Measurements from ENCODE around the gene EVI5L. TPM values are rescaled to one million over a fixed set of nuclear protein-coding genes. Genes with fewer than 3 reads are reported as not detected.

Gene EVI5L
- total RNA-seq, 2 experiments from 2014 or later: 4.8 TPM

DNA sequence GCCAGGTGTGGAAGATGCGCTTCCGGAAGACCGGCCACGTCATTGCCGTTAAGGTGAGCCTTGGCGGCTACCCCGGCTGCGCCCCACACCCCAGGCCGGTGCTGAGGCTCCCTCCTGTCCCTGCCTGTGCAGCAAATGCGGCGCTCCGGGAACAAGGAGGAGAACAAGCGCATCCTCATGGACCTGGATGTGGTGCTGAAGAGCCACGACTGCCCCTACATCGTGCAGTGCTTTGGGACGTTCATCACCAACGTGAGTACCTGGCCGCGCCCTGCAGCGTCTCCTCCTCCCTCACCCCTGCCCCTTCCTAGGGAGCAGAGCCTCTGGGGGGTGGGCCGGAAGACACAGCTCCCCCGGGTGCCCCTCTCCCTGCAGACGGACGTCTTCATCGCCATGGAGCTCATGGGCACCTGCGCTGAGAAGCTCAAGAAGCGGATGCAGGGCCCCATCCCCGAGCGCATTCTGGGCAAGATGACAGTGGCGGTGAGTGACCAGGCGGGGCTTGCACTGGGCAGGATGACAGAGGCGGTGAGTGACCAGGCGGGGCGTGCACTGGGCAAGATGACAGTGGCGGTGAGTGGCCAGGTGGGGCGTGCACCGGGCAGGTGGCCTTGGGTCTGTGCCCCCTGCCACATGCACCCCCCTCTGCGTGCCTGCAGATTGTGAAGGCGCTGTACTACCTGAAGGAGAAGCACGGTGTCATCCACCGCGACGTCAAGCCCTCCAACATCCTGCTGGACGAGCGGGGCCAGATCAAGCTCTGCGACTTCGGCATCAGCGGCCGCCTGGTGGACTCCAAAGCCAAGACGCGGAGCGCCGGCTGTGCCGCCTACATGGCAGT is 80.5 kb downstream of the EVI5L start:
- peaks cover 14% of the 10 kb centered on the region for H3K27me3 Mint-ChIP-seq
- H3K36me3 Mint-ChIP-seq: peaks cover 24% of the 10 kb centered on the region
- no peaks in the 10 kb centered on the region for H3K9me3 Mint-ChIP-seq
- H3K4me3 Mint-ChIP-seq: no peak overlapping the region
- peaks cover 16% of the 10 kb centered on the region for H3K4me1 Mint-ChIP-seq
- H3K27ac Mint-ChIP-seq: no peak overlapping the region
- no peak for DNase-seq

DNA sequence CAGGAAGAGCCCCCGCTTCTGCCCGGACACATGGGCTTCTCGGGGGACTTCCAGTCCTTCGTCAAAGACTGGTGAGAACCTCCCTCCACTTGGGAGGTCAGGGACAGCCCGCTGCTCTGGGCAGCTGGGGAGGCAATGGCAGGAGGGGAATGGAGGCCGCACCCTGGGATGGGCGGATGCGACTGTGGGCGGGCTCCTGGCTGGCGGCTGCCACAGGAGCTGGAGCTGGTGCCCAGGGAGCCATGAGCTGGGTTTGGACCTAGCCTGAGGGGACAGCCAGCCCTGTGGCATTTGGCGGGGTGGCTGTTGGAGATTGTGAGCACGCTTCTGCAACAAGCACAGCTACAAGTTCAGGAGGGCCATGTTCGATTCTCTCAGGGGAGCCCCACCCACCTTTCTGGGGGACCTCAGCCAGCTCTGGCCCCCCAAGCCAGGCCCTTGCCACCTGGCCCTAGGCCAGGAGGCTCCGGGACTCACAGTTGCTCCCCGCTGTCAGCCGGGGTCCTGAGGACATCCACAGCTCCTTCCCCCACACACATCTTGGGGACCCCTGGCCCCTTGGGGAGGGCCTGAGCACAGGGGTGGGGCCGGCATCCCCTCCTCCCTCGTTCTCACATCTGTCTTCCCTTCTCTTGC is 81.6 kb downstream of the EVI5L start:
- no peak overlapping the region for H3K4me3 Mint-ChIP-seq
- H3K9me3 Mint-ChIP-seq: no peaks in the 10 kb centered on the region
- DNase-seq: no peak
- no peak overlapping the region for H3K27ac Mint-ChIP-seq
- peaks cover 19% of the 10 kb centered on the region for H3K27me3 Mint-ChIP-seq
- peaks cover 11% of the 10 kb centered on the region for H3K4me1 Mint-ChIP-seq
- peaks cover 15% of the 10 kb centered on the region for H3K36me3 Mint-ChIP-seq

DNA sequence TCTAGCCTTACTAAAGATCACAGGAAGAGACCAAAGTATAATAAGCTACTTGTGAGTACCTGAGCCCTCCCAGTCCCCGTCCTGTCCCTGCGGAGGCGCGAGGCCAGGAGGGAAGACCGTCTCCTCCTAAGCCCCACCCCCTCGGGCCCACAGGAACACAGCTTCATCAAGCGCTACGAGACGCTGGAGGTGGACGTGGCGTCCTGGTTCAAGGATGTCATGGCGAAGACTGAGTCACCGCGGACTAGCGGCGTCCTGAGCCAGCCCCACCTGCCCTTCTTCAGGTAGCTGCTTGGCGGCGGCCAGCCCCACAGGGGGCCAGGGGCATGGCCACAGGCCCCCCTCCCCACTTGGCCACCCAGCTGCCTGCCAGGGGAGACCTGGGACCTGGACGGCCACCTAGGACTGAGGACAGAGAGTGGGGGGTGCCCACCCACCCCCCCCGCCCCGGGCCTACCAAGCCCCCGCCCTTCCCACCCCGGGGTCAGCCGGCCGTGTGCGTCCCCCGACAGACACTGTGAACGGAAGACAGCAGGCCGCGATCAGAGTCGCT is 82.2 kb downstream of the EVI5L start:
- no peak for DNase-seq
- peaks cover 24% of the 10 kb centered on the region for H3K27me3 Mint-ChIP-seq
- no peak overlapping the region for H3K4me3 Mint-ChIP-seq
- peaks cover 12% of the 10 kb centered on the region for H3K4me1 Mint-ChIP-seq
- H3K27ac Mint-ChIP-seq: no peak overlapping the region
- H3K36me3 Mint-ChIP-seq: peaks cover 15% of the 10 kb centered on the region
- no peaks in the 10 kb centered on the region for H3K9me3 Mint-ChIP-seq

DNA sequence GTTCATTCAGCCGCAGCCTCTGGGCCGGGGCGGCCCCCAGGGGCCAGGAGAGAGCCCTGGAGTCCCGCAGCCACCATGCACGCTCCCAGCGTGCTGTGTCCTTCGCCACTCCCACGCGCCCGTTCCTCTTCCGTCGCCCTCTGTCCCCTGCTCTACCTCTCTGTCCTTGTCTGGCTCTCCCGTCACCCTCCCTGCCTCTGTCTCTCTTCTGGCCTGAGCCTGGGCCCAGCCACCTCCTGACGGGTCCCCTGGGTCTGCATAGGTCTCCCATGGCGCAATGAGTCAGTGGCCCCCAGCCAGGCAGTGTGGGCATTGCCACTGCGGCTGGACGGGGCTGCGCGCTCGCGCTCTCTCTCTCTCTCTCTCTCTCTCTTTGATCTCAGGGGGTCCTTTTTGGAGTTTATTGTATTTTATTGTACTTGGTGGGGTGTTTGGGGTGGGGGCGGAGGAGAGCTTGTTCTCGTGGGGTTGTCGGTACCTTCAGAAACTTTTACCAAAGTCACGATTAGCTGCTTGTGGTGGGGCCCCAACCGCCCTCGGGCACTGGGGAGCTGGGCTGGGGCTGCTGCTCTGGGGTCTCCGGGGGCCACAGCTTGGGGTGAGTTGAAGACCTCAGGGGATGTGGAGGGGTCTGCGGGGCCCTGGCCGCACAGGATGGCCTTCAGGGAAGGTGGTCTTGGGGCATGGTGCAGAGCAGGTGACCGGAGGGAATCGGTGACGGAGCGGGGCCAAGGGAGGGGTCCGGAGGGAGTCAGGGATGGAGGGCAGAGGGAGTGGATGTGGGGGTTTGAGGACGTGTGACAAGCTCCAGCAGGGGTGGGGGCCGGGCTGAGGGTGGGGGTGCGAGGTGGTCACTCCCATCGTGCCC is 82.9 kb downstream of the EVI5L start:
- Mint-ChIP-seq H3K27ac (no peak overlapping the region), H3K9me3 (no peaks in the 10 kb centered on the region), H3K4me1 (peaks cover 9% of the 10 kb centered on the region)

DNA sequence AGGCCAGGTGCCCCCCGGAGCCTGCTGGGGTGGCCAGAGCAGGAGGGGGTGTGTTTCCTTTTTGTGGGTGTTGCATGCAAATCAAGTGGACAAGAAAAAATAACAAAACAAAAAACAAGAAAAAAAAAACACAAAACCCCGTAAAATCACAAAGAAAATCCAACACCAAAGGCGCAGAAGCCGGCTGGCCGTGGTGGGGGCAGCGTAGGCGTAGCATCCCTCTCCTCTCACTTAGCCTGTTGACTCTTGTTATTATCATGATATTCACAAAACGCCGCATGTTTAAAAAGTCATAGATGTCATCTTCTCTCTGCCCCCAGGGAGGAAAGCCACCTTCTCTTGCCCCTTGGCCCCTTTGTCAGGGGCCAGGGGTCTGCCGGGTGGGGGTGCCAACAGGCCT is 83.6 kb downstream of the EVI5L start:
- no peak overlapping the region for H3K4me3 Mint-ChIP-seq
- peaks cover 36% of the 10 kb centered on the region for H3K27me3 Mint-ChIP-seq
- peaks cover 8% of the 10 kb centered on the region for H3K4me1 Mint-ChIP-seq
- peaks cover 15% of the 10 kb centered on the region for H3K36me3 Mint-ChIP-seq
- no peaks in the 10 kb centered on the region for H3K9me3 Mint-ChIP-seq
- no peak overlapping the region for H3K27ac Mint-ChIP-seq
- DNase-seq: no peak

More for the DNA sequence above, 82.9 kb downstream of the EVI5L start:
- H3K4me3 Mint-ChIP-seq: no peak overlapping the region
- DNase-seq: no peak
- peaks cover 15% of the 10 kb centered on the region for H3K36me3 Mint-ChIP-seq
- H3K27me3 Mint-ChIP-seq: peaks cover 28% of the 10 kb centered on the region

DNA sequence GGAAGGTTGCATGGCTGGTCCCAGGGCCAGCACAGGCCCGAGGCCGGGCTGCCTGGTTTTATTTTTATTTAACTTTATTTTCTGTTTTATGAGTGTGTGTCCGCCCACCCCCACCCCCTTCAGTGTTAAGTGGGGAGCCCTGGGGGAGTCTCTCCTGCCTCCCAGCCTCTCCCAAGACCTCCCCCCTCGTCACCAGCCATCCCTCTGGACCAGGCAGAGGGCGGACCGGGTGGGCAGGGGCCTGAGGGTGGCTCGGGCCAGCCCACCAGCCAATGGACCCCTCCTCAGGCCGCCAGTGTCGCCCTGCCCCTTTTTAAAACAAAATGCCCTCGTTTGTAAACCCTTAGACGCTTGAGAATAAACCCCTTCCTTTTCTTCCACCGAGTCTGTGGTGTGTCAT is 84.1 kb downstream of the EVI5L start:
- Mint-ChIP-seq H3K27ac (no peak overlapping the region), H3K4me1 (peaks cover 8% of the 10 kb centered on the region), H3K4me3 (no peak overlapping the region), H3K36me3 (peaks cover 15% of the 10 kb centered on the region), H3K9me3 (no peaks in the 10 kb centered on the region), H3K27me3 (peaks cover 40% of the 10 kb centered on the region)
- no peak for DNase-seq

Other genes starting within 250 kb of the EVI5L start
- gene CAMSAP3, start 234.4 kb upstream of the EVI5L start, total RNA-seq: under 1 TPM; 0.50 to 0.52 TPM
- 10 to 100 TPM; 44.0 to 45.8 TPM for gene XAB2, start 200.7 kb upstream of the EVI5L start, total RNA-seq
- gene PET100, start 200.4 kb upstream of the EVI5L start, total RNA-seq: 10 to 100 TPM; 83.7 to 86.0 TPM
- 1 to 10 TPM in 1 of 2 experiments, under 1 TPM in 1; 0.99 to 1.4 TPM for gene PCP2, start 196.5 kb upstream of the EVI5L start, total RNA-seq
- gene STXBP2, start 193.1 kb upstream of the EVI5L start, total RNA-seq: 10 to 100 TPM; 73.3 to 73.5 TPM
- gene RETN, start 161.2 kb upstream of the EVI5L start, total RNA-seq: not detected
- gene MCEMP1, start 153.1 kb upstream of the EVI5L start, total RNA-seq: not detected
- 10 to 100 TPM; 83.3 to 83.8 TPM for gene TRAPPC5, start 149.4 kb upstream of the EVI5L start, total RNA-seq
- gene FCER2, start 128.1 kb upstream of the EVI5L start, total RNA-seq: 1 to 10 TPM; 1.5 to 1.7 TPM
- not detected for gene CLEC4G, start 98.1 kb upstream of the EVI5L start, total RNA-seq
- gene CD209, start 82.7 kb upstream of the EVI5L start, total RNA-seq: not detected
- gene CLEC4M, start 67.0 kb upstream of the EVI5L start, total RNA-seq: not detected
- under 1 TPM in 1 of 2 experiments, not detected in 1; 0.10 TPM for gene PRR36, start 44.2 kb downstream of the EVI5L start, total RNA-seq
- not detected for gene LRRC8E, start 58.3 kb downstream of the EVI5L start, total RNA-seq
- gene MAP2K7, start 73.7 kb downstream of the EVI5L start, total RNA-seq: 10 to 100 TPM; 31.8 to 32.4 TPM
- gene TGFBR3L, start 84.6 kb downstream of the EVI5L start, total RNA-seq: 1 to 10 TPM; 2.1 to 3.2 TPM
- gene SNAPC2, start 90.1 kb downstream of the EVI5L start, total RNA-seq: 10 to 100 TPM; 14.4 to 14.8 TPM
- gene CTXN1, start 95.9 kb downstream of the EVI5L start, total RNA-seq: under 1 TPM; 0.44 to 0.52 TPM
- 100 to 1,000 TPM; 125 to 136 TPM for gene TIMM44, start 113.4 kb downstream of the EVI5L start, total RNA-seq
- gene ELAVL1, start 175.4 kb downstream of the EVI5L start, total RNA-seq: 100 to 1,000 TPM; 169 to 172 TPM
- gene CCL25, start 222.5 kb downstream of the EVI5L start, total RNA-seq: 1 to 10 TPM in 1 of 2 experiments, under 1 TPM in 1; 0.30 to 1.2 TPM

Measured in activated naive CD8-positive, alpha-beta T cell treated with anti-CD3 and anti-CD28 coated beads for 36 hours (primary cell).